Measurements from ENCODE around the gene ITIH5.

Gene ITIH5

DNA sequence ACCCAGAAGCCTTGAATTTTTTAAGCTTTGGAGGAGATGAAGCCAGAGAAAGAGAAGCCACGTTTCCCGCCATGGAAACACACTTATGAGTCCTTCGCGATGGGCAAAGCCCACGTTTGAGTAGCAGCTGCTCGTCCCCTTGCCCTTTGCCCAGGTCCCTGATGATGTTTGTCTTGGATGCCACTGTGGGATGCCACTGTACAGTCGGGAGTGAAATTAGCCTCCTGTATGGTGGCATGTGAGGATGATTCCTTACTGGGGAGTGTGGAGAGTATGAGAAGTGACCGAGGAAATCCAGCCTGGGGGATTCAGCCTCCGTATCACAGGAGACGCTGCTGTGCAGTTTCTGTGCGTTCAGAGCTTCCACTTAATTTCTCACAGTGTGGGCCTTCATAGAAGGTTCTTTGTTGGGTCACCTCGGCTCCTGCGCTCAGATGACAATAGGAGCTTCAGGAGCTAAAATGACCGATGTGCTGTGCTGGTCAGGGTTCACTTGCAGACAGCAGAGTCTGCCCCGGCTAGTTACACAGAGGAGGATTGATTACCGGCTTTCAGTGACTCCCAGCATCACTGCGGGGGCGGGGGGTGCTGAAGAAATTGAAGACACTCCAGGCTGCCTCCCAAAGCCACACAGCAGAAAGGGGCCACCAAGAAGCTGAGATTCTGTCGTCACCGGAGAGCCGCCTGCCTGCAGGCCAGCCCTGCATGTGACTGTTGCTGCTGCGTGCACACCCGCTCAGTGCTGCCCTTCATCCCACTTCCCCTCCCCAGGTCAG is 133.9 kb downstream of the ITIH5 start:
- no peak overlapping the region for H3K4me3 ChIP-seq (ENCODE audit: low read depth, low read length)
- TF ChIP-seq, protein P1, sequence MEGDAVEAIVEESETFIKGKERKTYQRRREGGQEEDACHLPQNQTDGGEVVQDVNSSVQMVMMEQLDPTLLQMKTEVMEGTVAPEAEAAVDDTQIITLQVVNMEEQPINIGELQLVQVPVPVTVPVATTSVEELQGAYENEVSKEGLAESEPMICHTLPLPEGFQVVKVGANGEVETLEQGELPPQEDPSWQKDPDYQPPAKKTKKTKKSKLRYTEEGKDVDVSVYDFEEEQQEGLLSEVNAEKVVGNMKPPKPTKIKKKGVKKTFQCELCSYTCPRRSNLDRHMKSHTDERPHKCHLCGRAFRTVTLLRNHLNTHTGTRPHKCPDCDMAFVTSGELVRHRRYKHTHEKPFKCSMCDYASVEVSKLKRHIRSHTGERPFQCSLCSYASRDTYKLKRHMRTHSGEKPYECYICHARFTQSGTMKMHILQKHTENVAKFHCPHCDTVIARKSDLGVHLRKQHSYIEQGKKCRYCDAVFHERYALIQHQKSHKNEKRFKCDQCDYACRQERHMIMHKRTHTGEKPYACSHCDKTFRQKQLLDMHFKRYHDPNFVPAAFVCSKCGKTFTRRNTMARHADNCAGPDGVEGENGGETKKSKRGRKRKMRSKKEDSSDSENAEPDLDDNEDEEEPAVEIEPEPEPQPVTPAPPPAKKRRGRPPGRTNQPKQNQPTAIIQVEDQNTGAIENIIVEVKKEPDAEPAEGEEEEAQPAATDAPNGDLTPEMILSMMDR (IDR thresholded peaks at IDR 0.05; ENCODE audit: borderline replicate concordance, insufficient read depth, low read depth, low read length), result no peak

DNA sequence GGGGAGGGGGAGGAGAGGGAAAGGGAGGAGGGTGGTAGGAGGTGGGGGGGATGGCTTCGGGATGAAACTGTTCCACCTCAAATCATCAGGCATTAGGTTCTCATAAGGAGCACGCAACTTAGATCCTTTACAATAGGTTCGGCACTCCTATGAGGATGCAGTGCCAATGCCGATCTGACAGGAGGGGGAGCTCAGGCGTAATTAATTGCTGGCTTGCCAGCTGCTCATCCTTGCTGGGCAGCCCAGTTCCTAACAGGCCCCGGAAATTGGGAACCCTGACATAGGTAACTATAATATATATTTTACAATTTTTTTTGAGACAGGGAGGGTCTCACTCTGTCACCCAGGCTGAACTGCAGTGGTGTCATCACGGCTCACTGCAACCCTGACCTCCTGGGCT is 137.1 kb downstream of the ITIH5 start:
- TF ChIP-seq, protein P1 (IDR thresholded peaks at IDR 0.05; ENCODE audit: borderline replicate concordance, insufficient read depth, low read depth, low read length), result 0 out of 2 replicates have a peak, but pooled peaks have one; percentile 7
- H3K4me3 ChIP-seq (ENCODE audit: low read depth, low read length), result no peak overlapping the region

DNA sequence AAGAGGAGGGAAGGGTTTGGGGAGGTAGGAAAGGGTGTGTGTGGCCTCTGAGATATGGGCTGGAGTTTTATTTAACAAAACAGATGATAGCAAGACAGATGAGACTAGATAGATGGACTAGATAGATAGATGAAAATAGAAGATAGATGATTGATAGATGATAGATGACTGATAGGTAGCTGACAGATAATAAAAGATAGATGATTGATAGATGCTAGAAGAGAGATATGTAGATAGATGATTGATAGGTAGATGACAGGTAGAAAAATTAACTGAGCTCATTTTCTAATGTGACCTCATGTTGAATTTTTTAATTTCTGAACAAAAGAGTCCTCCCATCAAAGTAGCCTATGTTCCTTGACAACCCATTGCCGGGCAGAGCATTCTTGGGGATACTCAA is 139.3 kb downstream of the ITIH5 start:
- no peak overlapping the region for H3K4me3 ChIP-seq (ENCODE audit: low read depth, low read length)
- TF ChIP-seq, protein P1 (IDR thresholded peaks at IDR 0.05; ENCODE audit: borderline replicate concordance, insufficient read depth, low read depth, low read length), result no peak

DNA sequence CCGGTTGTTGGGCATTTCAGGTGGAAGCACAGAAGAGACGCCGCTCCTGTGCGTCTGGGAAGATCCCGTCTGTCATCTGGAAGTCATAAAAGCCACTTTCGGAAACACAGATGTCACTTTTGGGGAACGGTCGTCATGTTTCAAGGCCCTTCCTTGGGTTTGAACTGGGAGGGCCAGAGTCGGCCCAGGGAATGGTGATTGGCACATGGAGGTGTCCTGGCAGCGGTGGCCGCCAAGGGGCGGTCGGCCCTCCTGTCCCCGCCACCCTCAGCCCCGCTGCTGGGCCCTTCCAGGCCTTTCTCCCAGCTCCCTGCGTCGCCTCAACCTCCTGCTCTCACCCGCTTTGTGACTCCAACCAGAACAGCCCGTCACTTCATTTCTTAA is 140.8 kb downstream of the ITIH5 start:
- TF ChIP-seq, protein P1 (IDR thresholded peaks at IDR 0.05; ENCODE audit: borderline replicate concordance, insufficient read depth, low read depth, low read length), result no peak
- no peak overlapping the region for H3K4me3 ChIP-seq (ENCODE audit: low read depth, low read length)

DNA sequence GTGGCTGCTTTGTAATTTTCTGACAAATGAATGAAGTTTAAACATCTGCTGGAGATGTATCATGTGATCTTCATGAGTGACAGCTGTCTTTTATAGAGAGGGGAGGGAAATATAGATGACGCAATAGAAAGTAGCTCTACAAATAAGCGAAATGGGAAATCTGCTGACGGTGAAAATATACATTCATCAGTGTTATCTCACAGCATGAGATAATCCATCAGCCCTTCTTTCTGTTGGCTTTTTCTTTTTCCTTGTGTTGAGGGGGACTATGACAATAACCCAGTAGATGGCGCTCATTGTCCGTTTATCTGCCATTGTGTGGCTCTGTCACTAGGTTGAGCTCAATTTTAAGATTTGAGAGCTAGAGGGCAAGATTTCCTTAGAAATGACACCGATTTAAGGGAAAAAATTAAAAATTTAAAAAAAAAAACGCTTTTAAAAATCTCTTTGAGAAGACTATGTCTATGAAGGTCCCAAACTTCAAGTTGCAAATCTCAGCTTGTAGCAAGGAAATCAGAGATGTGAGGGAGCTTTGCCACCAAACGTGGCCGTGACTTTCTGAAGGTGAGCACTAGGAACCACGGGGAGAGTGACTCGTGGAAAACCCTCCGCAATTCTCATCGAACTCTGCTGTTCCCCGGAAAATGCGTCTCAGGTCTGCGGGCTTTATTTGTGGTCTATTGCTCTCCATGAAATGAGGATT is 141.3 kb downstream of the ITIH5 start:
- TF ChIP-seq, protein P1 (IDR thresholded peaks at IDR 0.05; ENCODE audit: borderline replicate concordance, insufficient read depth, low read depth, low read length), result peak; percentile 50; the same call in 1 of the 2 replicates
- H3K4me3 ChIP-seq (ENCODE audit: low read depth, low read length), result no peak overlapping the region

DNA sequence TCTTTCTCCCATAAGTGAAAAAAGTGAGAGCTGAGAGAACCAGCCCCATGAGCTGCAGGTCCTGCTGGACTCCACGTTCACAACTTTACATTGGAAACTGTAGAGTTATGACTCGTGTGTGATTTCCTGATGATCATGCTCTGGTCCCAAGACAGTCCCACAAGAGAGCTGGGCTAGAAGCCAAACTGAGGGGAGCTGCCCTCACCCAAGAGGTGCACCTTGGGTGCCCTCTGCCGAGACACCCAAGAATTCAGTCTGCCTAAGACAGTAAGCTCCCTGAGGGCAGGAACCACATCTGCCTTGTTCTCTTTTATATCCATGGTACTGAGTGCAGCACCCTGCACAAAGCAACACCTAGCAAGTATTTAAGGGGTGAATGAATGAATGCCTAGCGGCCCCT is 143.1 kb downstream of the ITIH5 start:
- H3K4me3 ChIP-seq (ENCODE audit: low read depth, low read length), result no peak overlapping the region
- TF ChIP-seq, protein P1 (IDR thresholded peaks at IDR 0.05; ENCODE audit: borderline replicate concordance, insufficient read depth, low read depth, low read length), result no peak

All from GM12875 (cell line).